GM20431 (cell line): ENCODE measurements around the gene KRTAP10-3.
"Not testable (repeated sequence)": the region's sequence is repeated elsewhere in the genome, so short reads cannot be mapped to it uniquely, and the experiment has no call there.

Experiments used
- in situ Hi-C: fragments of 300-500 bp; cut with MseI, MboI; formaldehyde crosslinking; loops from one replicate; pipeline ENCODE4 v1.15.0; 2020; ENCODE audit warnings: low sequenced_read_pairs; ENCODE audit not compliant: unreplicated experiment

The KRTAP10-3 gene

GRCh38 chr21:44590897-44591800 lies 32.6 kb upstream of the KRTAP10-3 start:
- in situ Hi-C loops = not testable (repeated sequence)

- in situ Hi-C loops = no loop called here
Measured at GRCh38 chr21:44590311-44590721, 31.7 kb upstream of the KRTAP10-3 start.

GRCh38 chr21:44589586-44590305 lies 31.2 kb upstream of the KRTAP10-3 start:
- in situ Hi-C loops = no loop called here

GRCh38 chr21:44589094-44589493 lies 30.5 kb upstream of the KRTAP10-3 start:
- in situ Hi-C loops = no loop called here

GRCh38 chr21:44585892-44586291 lies 27.3 kb upstream of the KRTAP10-3 start:
- in situ Hi-C loops = no loop called here

GRCh38 chr21:44583800-44584147 lies 25.2 kb upstream of the KRTAP10-3 start:
- in situ Hi-C loops = no loop called here

- in situ Hi-C loops = no loop called here
Measured at GRCh38 chr21:44583089-44583799, 24.6 kb upstream of the KRTAP10-3 start.

GRCh38 chr21:44582055-44582454 lies 23.5 kb upstream of the KRTAP10-3 start:
- in situ Hi-C loops = no loop called here

GRCh38 chr21:44581158-44581557 lies 22.6 kb upstream of the KRTAP10-3 start:
- in situ Hi-C loops = no loop called here

GRCh38 chr21:44580231-44580821 lies 21.7 kb upstream of the KRTAP10-3 start, which contains the start of gene KRTAP10-5:
TSS of gene KRTAP10-5 (minus strand) at chr21:44580604. CDS start at chr21:44580578, 26 bp downstream.
- in situ Hi-C loops = not testable (repeated sequence)

- in situ Hi-C loops = no loop called here
Measured at GRCh38 chr21:44579833-44580144, 21.2 kb upstream of the KRTAP10-3 start.

GRCh38 chr21:44579056-44579832 lies 20.6 kb upstream of the KRTAP10-3 start:
- in situ Hi-C loops = no loop called here

- in situ Hi-C loops = no loop called here
Measured at GRCh38 chr21:44578371-44579055, 19.9 kb upstream of the KRTAP10-3 start.

GRCh38 chr21:44576025-44576420 lies 17.4 kb upstream of the KRTAP10-3 start:
- in situ Hi-C loops = no loop called here

GRCh38 chr21:44575307-44576024 lies 16.9 kb upstream of the KRTAP10-3 start:
- in situ Hi-C loops = no loop called here

GRCh38 chr21:44574457-44575306 lies 16.1 kb upstream of the KRTAP10-3 start:
- in situ Hi-C loops = no loop called here

GRCh38 chr21:44573630-44574456 lies 15.2 kb upstream of the KRTAP10-3 start, which contains the start of gene KRTAP10-4:
TSS of gene KRTAP10-4 (plus strand) at chr21:44573729. CDS start at chr21:44573759, 30 bp downstream.
- in situ Hi-C loops = not testable (repeated sequence)
